Measurements from ENCODE around the gene RAB35.

GRCh38 chr12:120048263-120048662, 68.3 kb downstream of the RAB35 start:
- TF ChIP-seq CTCF (IDR thresholded peaks at IDR 0.05): no peak
- no peak for TF ChIP-seq POLR2A (IDR thresholded peaks at IDR 0.05)
